Thoracic aorta (tissue), 2 donors: Measurements from ENCODE around the gene SERPINE3. TPM values are rescaled to one million over a fixed set of nuclear protein-coding genes. Genes with fewer than 3 reads are reported as not detected.

Experiments used
- ATAC-seq: fragments of 150-250 bp; one replicate; pipeline ENCODE4 v1.8.0; 2017; ENCODE audit warnings: low read depth; ENCODE audit not compliant: insufficient number of reproducible peaks, low FRiP score
- DNase-seq: peaks from one replicate; pipeline ENCODE4 v3.0.0-alpha.2; 2020; ENCODE audit warnings: low spot score
- H3K27ac ChIP-seq, 2 donors: fragments of 200-600 bp; sonication (generic); 1 replicate in 1 of 2; 2 replicates in 1 of 2; pipeline ENCODE4 v1.5.1; 2016; ENCODE audit warnings: mild to moderate bottlenecking in 2 of 2, moderate library complexity in 2 of 2
- H3K27me3 ChIP-seq: fragments of 200-600 bp; sonication (generic); replicated peaks from 2 replicates; pipeline ENCODE4 v1.6.0; 2016; ENCODE audit warnings: mild to moderate bottlenecking; ENCODE audit not compliant: insufficient read depth
- H3K36me3 ChIP-seq: fragments of 200-600 bp; sonication (generic); one replicate; pipeline ENCODE4 v1.5.1; 2016
- H3K4me1 ChIP-seq, 2 donors: fragments of 200-600 bp; sonication (generic); 1 replicate in 1 of 2; 2 replicates in 1 of 2; pipeline versions ENCODE4 v1.5.1 to v1.6.0; 2016; ENCODE audit warnings: low read depth in 2 of 2, mild to moderate bottlenecking in 1 of 2; ENCODE audit not compliant: control insufficient read depth in 1 of 2
- H3K4me3 ChIP-seq: fragments of 200-600 bp; sonication (generic); 2 replicates; pipeline ENCODE4 v1.5.1; 2016; ENCODE audit warnings: mild to moderate bottlenecking
- H3K9me3 ChIP-seq: fragments of 200-600 bp; sonication (generic); 2 replicates; pipeline ENCODE4 v1.5.1; 2016
- CTCF ChIP-seq: fragments of 200-600 bp; sonication (generic); IDR thresholded peaks from one replicate; pipeline ENCODE4 v1.5.1; 2019; ENCODE audit warnings: antibody characterized with exemption
- total RNA-seq, 2 donors: library from RNA; depleted of rRNA; stranded (reverse); fragments of >200 nt; gene quantifications; one replicate each; pipeline versions ENCODE4 v1.1.0 to v1.2.3, GENCODE V29; 2016

The SERPINE3 gene
- total RNA-seq, 2 donors from 2014 or later = 0.68 TPM; not detected in 1

GRCh38 chr13:51364404-51365008, 25.0 kb downstream of the SERPINE3 start:
- ATAC-seq = no peak

GRCh38 chr13:51370116-51370515, 30.6 kb downstream of the SERPINE3 start:
- Histone ChIP-seq H3K4me3 (no peak overlapping the region), H3K36me3 (peaks cover 17% of the 10 kb centered on the region), H3K4me1 (no peaks in the 10 kb centered on the region), H3K27me3 (no peaks in the 10 kb centered on the region), H3K9me3 (no peaks in the 10 kb centered on the region), H3K27ac (no peak overlapping the region)
- ATAC-seq (no peak), DNase-seq (no peak)
- TF ChIP-seq CTCF = no peak

More at GRCh38 chr13:51364404-51365008, 25.0 kb downstream of the SERPINE3 start:
- Histone ChIP-seq H3K4me3 (no peak overlapping the region), H3K9me3 (no peaks in the 10 kb centered on the region), H3K4me1 (no peaks in the 10 kb centered on the region), H3K27me3 (no peaks in the 10 kb centered on the region), H3K36me3 (peaks cover 10% of the 10 kb centered on the region), H3K27ac (no peak overlapping the region)
- no peak for TF ChIP-seq CTCF
- DNase-seq = no peak

DNA sequence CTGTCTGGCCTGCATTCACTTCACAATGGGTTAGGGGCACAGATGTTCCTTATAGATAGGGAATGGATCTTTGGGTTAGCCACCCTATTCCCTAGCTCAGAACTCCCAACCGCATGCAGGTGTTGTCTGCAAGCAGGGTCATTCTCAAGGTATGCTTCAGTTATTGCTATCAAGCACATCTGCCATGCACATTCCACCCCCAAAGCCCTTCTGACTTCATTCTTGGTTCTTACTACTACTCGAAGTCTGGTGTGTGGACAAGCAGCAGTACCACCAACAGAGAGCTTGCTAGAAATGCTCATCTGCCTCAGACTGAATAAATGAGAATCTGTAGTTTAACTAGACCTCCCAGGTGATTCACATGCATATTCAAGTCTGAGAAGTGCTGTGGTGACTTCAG, 31.3 kb downstream of the SERPINE3 start:
- no peak for DNase-seq
- peaks cover 17% of the 10 kb centered on the region for H3K36me3 ChIP-seq
- TF ChIP-seq CTCF = no peak

DNA sequence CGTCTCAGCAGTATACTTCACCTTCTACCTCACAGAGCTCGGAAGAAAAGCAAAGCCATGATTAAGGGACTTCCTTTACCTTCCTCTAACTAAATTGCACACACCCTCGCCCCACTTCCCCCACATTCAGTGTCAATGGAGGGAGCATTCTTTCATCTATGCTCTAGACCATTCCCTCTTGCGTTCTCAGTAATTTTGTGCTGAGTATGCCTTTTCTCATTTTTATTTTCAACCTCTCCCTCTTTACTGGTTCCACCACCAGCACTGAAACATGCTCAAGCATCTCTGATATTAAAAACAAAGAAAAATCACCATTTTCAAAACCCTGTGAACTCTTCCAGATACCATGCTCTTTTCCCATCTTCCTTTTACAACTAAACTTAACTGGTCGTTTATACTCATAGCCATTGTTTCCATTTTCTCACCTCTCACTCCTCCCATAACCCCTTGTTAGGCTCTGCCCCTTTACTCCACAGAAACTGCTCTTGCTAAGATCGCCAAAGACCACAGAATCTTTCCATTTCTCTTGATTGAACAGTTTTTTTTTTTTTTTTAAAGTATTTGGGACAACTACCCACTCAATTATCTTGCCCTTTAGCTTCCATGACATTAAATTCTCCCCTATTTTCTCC, 32.4 kb downstream of the SERPINE3 start:
- Histone ChIP-seq H3K36me3 (peaks cover 17% of the 10 kb centered on the region), H3K27ac (no peak overlapping the region), H3K27me3 (no peaks in the 10 kb centered on the region), H3K4me1 (no peaks in the 10 kb centered on the region), H3K4me3 (no peak overlapping the region), H3K9me3 (no peaks in the 10 kb centered on the region)
- TF ChIP-seq CTCF = no peak
- ATAC-seq = no peak
- no peak for DNase-seq

More for the DNA sequence above, 31.3 kb downstream of the SERPINE3 start:
- Histone ChIP-seq H3K4me3 (no peak overlapping the region), H3K27ac (no peak overlapping the region), H3K27me3 (no peaks in the 10 kb centered on the region), H3K4me1 (no peaks in the 10 kb centered on the region), H3K9me3 (no peaks in the 10 kb centered on the region)
- ATAC-seq = no peak

- H3K27me3 ChIP-seq = no peaks in the 10 kb centered on the region
- H3K4me1 ChIP-seq = no peaks in the 10 kb centered on the region
- TF ChIP-seq CTCF = no peak
- peaks cover 24% of the 10 kb centered on the region for H3K36me3 ChIP-seq
- ATAC-seq = no peak
- DNase-seq = no peak
- H3K27ac ChIP-seq = no peak overlapping the region
- no peaks in the 10 kb centered on the region for H3K9me3 ChIP-seq
- no peak overlapping the region for H3K4me3 ChIP-seq
These were observed 34.0 kb downstream of the SERPINE3 start for GRCh38 chr13:51373451-51373850.
